Panc1 (cell line): ENCODE results near the gene GDAP1L1. TPM values are rescaled to one million over a fixed set of nuclear protein-coding genes. Genes with fewer than 3 reads are reported as not detected.

Experiments used
- ATAC-seq: fragments of 200-7000 bp; cut with Tn5 transposase; 2 replicates; pipeline ENCODE4 v1.9.1; 2020; ENCODE audit warnings: mild to moderate bottlenecking, moderate library complexity
- BruUV-seq: library from RNA; stranded (reverse); fragments of 400-500 nt; replicated peaks from 2 replicates; lab custom pipeline; 2021; lab: Mats Ljungman, UMichigan
- CTCF ChIA-PET: fragments of 300-600 bp; sonication (Branson Sonifier 250); formaldehyde crosslinking; loops from one replicate; lab custom pipeline; 2022; ENCODE audit warnings: antibody characterized with exemption; lab: Charles Lee
- POLR2A ChIA-PET: fragments of 300-600 bp; sonication (Branson Sonifier 250); formaldehyde crosslinking; loops from one replicate; lab custom pipeline; 2022; ENCODE audit warnings: antibody characterized with exemption; lab: Charles Lee
- DNase-seq: peaks from one replicate; pipeline ENCODE4 v3.0.0-alpha.2; 2010; ENCODE audit warnings: low read depth, low spot score
- H3K27ac ChIP-seq: 2 replicates; pipeline ENCODE4 v1.5.1; 2011; ENCODE audit warnings: mild to moderate bottlenecking, low read length, inconsistent platforms
- H3K27me3 ChIP-seq: fragments of 200-500 bp; sonication (Bioruptor generic); 2 replicates; pipeline ENCODE4 v1.6.0; 2014; ENCODE audit warnings: low read length, inconsistent platforms; ENCODE audit not compliant: control insufficient read depth, insufficient read depth
- H3K36me3 ChIP-seq: fragments of 200-500 bp; sonication (Bioruptor generic); 2 replicates; pipeline ENCODE4 v1.5.1; 2014; ENCODE audit warnings: inconsistent platforms, mild to moderate bottlenecking, low read length, moderate library complexity; ENCODE audit not compliant: control insufficient read depth, insufficient read depth
- H3K4me1 ChIP-seq: 2 replicates; pipeline ENCODE4 v1.5.1; 2011; ENCODE audit warnings: inconsistent platforms, mild to moderate bottlenecking, low read length, moderate library complexity; ENCODE audit not compliant: control insufficient read depth, insufficient read depth
- H3K4me3 ChIP-seq, 2 experiments: 2 replicates each; pipeline ENCODE4 v1.5.1; 2011 to 2012; ENCODE audit warnings: low read depth in 2 of 2, low read length in 2 of 2, mild to moderate bottlenecking in 2 of 2, inconsistent platforms in 1 of 2, moderate library complexity in 1 of 2
- H3K9me3 ChIP-seq: fragments of 200-500 bp; sonication (Bioruptor generic); 2 replicates; pipeline ENCODE4 v1.5.1; 2014; ENCODE audit warnings: low read depth, mild to moderate bottlenecking, inconsistent platforms, low read length, moderate library complexity; ENCODE audit not compliant: control insufficient read depth, insufficient read depth
- CTCF ChIP-seq: fragments of 450-650 bp; IDR thresholded peaks from 2 replicates; pipeline ENCODE4 v1.5.1; 2017; ENCODE audit warnings: mild to moderate bottlenecking
- POLR2AphosphoS5 ChIP-seq: IDR thresholded peaks from 2 replicates; pipeline ENCODE4 v1.6.1; 2012; ENCODE audit warnings: mild to moderate bottlenecking, low read depth, low read length, moderate library complexity
- REST ChIP-seq, 2 experiments: IDR thresholded peaks; 2 replicates each; pipeline ENCODE4 v1.6.1; 2011 to 2012; ENCODE audit warnings: low read depth in 2 of 2, control low read depth in 1 of 2, low read length in 1 of 2, mild to moderate bottlenecking in 1 of 2, moderate library complexity in 1 of 2; ENCODE audit not compliant: insufficient read depth in 1 of 2
- SIN3A ChIP-seq: IDR thresholded peaks from 2 replicates; pipeline ENCODE4 v1.6.1; 2012; ENCODE audit warnings: low read depth, mild to moderate bottlenecking, low read length, moderate library complexity, borderline replicate concordance; ENCODE audit not compliant: insufficient read depth
- TCF7L2 ChIP-seq: IDR thresholded peaks from 2 replicates; pipeline ENCODE4 v1.6.1; 2011; ENCODE audit warnings: mild to moderate bottlenecking, low read depth, low read length, inconsistent platforms
- in situ Hi-C: cut with HindIII; loops from 2 replicates; pipeline ENCODE4 v1.10.0; 2016; ENCODE audit warnings: low sequenced_read_pairs, low pct_unique_long_range_greater_than_20kb
- intact Hi-C: fragments of 100-400 bp; cut with micrococcal nuclease; formaldehyde crosslinking; loops from one replicate; pipeline ENCODE4 v1.10.0; 2022; ENCODE audit not compliant: unreplicated experiment
- total RNA-seq: library from RNA; stranded (reverse); gene quantifications from one replicate; pipeline ENCODE4 v1.2.1, GENCODE V29; 2021; ENCODE audit not compliant: unreplicated experiment

GDAP1L1 gene
- total RNA-seq, 1 experiment from 2014 or later = not detected

- peak overlapping the region; percentile 2; the same call in 1 of the 2 replicates for H3K27ac ChIP-seq
Measured at GRCh38 chr20:44206132-44206531, 41.0 kb upstream of the GDAP1L1 start.

GRCh38 chr20:44207126-44207723 is 39.9 kb upstream of the GDAP1L1 start:
- intact Hi-C loops (no loop called here), in situ Hi-C loops (no loop called here)
- no peak for DNase-seq
- peaks cover 12% of the 10 kb centered on the region for H3K36me3 ChIP-seq
- H3K4me3 ChIP-seq = peak overlapping the region in 1 of 2 experiments; percentile 100; a peak in 2 of 4 replicates
- ATAC-seq = no peak
- POLR2A ChIA-PET = interaction anchor here (0.7 kb wide), 1 partner anchor 261 kb away, joined by 3 read pairs; no protein-coding TSS in a partner anchor
- H3K27me3 ChIP-seq = no peaks in the 10 kb centered on the region
- H3K9me3 ChIP-seq = no peaks in the 10 kb centered on the region
- peak overlapping the region; percentile 93 for H3K27ac ChIP-seq
- peaks cover 43% of the 10 kb centered on the region for H3K4me1 ChIP-seq
- CTCF ChIA-PET = no interaction called here
- TF ChIP-seq SIN3A (no peak), CTCF (no peak), TCF7L2 (no peak), REST (IDR thresholded peaks at IDR 0.05; ENCODE audit: insufficient read depth in 1 of 2, low read depth in 2 of 2, low read length in 1 of 2) (no peak), POLR2AphosphoS5 (no peak)
- BruUV-seq = no TSS peak

More at GRCh38 chr20:44206132-44206531, 41.0 kb upstream of the GDAP1L1 start:
- ATAC-seq (no peak), DNase-seq (no peak)
- H3K27me3 ChIP-seq = no peaks in the 10 kb centered on the region
- H3K9me3 ChIP-seq = no peaks in the 10 kb centered on the region
- TF ChIP-seq POLR2AphosphoS5 (no peak), CTCF (no peak), REST (IDR thresholded peaks at IDR 0.05; ENCODE audit: insufficient read depth in 1 of 2, low read depth in 2 of 2, low read length in 1 of 2) (no peak)
- intact Hi-C loops (no loop called here), in situ Hi-C loops (no loop called here)
- ChIA-PET POLR2A (no interaction called here), CTCF (no interaction called here)
- peaks cover 36% of the 10 kb centered on the region for H3K4me1 ChIP-seq
- BruUV-seq = no TSS peak
- peaks cover 20% of the 10 kb centered on the region for H3K36me3 ChIP-seq
- no peak overlapping the region for H3K4me3 ChIP-seq
